C4-2B (cell line): Measurements from ENCODE around the gene LRP1B.

Experiments used
- CTCF ChIP-seq: fragments of 450-650 bp; conservative IDR thresholded peaks from 2 replicates; pipeline ENCODE4 v1.5.1; 2017; ENCODE audit warnings: mild to moderate bottlenecking
- ZFX ChIP-seq: fragments of 450-650 bp; IDR thresholded peaks from 2 replicates; pipeline ENCODE4 v1.6.1; 2017

- TF ChIP-seq CTCF (no peak), ZFX (no peak)
These were observed 866.0 kb downstream of the LRP1B start for GRCh38 chr2:141264848-141265247.
